Neural cell (in vitro differentiated cells): ENCODE data around the gene CCDC158. TPM values are rescaled to one million over a fixed set of nuclear protein-coding genes. Genes with fewer than 3 reads are reported as not detected.

ENCODE experiments used
- H2AFZ ChIP-seq: fragments of 200-600, 300-800 bp; sonication (generic), shearing (Covaris generic); 2 replicates; pipeline ENCODE4 v1.6.0; 2014; ENCODE audit warnings: low read depth, mild to moderate bottlenecking, antibody characterized with exemption, low read length, moderate library complexity
- H3F3A ChIP-seq: fragments of 200-600 bp; shearing (Covaris generic); 2 replicates; pipeline ENCODE4 v1.6.1; 2016; ENCODE audit warnings: mild to moderate bottlenecking, moderate library complexity, mixed read lengths, antibody characterized with exemption, low read length; ENCODE audit not compliant: insufficient read depth, poor library complexity, severe bottlenecking
- H3K27ac ChIP-seq: fragments of 200-600, 300-800 bp; sonication (generic), shearing (Covaris generic); 2 replicates; pipeline ENCODE4 v1.5.1; 2014; ENCODE audit warnings: mild to moderate bottlenecking, low read length, moderate library complexity
- H3K27me3 ChIP-seq: fragments of 300-800, 200-600 bp; sonication (generic), shearing (Covaris generic); 2 replicates; pipeline ENCODE4 v1.6.0; 2014; ENCODE audit warnings: mild to moderate bottlenecking, low read depth, low read length, moderate library complexity; ENCODE audit not compliant: insufficient read depth
- H3K36me3 ChIP-seq: fragments of 300-800, 200-600 bp; sonication (generic), shearing (Covaris generic); 2 replicates; pipeline ENCODE4 v1.5.1; 2014; ENCODE audit warnings: mild to moderate bottlenecking, antibody characterized with exemption, low read length, moderate library complexity; ENCODE audit not compliant: insufficient read depth
- H3K4me2 ChIP-seq: fragments of 300-800, 200-600 bp; sonication (generic), shearing (Covaris generic); 2 replicates; pipeline ENCODE4 v1.6.0; 2014; ENCODE audit warnings: mild to moderate bottlenecking, low read length
- H3K4me3 ChIP-seq: fragments of 300-800, 200-600 bp; sonication (generic), shearing (Covaris generic); 2 replicates; pipeline ENCODE4 v1.5.1; 2014; ENCODE audit warnings: mild to moderate bottlenecking, low read length, moderate library complexity
- H3K79me2 ChIP-seq: fragments of 200-600 bp; shearing (Covaris generic); replicated peaks from 2 replicates; pipeline ENCODE4 v1.6.0; 2014; ENCODE audit warnings: mild to moderate bottlenecking, low read length, moderate library complexity; ENCODE audit not compliant: insufficient read depth
- H3K9ac ChIP-seq: fragments of 300-800, 200-600 bp; sonication (generic), shearing (Covaris generic); 2 replicates; pipeline ENCODE4 v1.6.1; 2016; ENCODE audit warnings: mild to moderate bottlenecking, low read length, mixed read lengths
- H3K9me2 ChIP-seq: fragments of 200-600 bp; shearing (Covaris generic); 2 replicates; pipeline ENCODE4 v1.6.1; 2016; ENCODE audit warnings: mild to moderate bottlenecking, low read length, mixed read lengths; ENCODE audit not compliant: insufficient read depth
- H3K9me3 ChIP-seq: fragments of 200-600, 300-800 bp; sonication (generic), shearing (Covaris generic); 2 replicates; pipeline ENCODE4 v1.6.1; 2016; ENCODE audit warnings: mild to moderate bottlenecking, mixed run types, low read length, moderate library complexity, mixed read lengths
- H4K20me1 ChIP-seq: fragments of 200-600 bp; shearing (Covaris generic); 2 replicates; pipeline ENCODE4 v1.6.1; 2016; ENCODE audit warnings: mild to moderate bottlenecking, mixed run types; ENCODE audit not compliant: insufficient read depth
- CTCF ChIP-seq: fragments of 450-650 bp; IDR thresholded peaks from 2 replicates; pipeline ENCODE4 v1.5.1; 2014; ENCODE audit warnings: antibody characterized with exemption, mild to moderate bottlenecking, moderate library complexity; ENCODE audit not compliant: poor library complexity, severe bottlenecking
- EP300 ChIP-seq: fragments of 450-650 bp; conservative IDR thresholded peaks from 2 replicates; pipeline ENCODE4 v1.6.1; 2014; ENCODE audit warnings: antibody characterized with exemption, mild to moderate bottlenecking, moderate library complexity; ENCODE audit not compliant: poor library complexity, severe bottlenecking
- EZH2 ChIP-seq: fragments of 200-600, 300-800 bp; shearing (Covaris generic), sonication (generic); IDR thresholded peaks from 2 replicates; pipeline ENCODE4 v1.6.1; 2014; ENCODE audit warnings: antibody characterized with exemption, low read length, borderline replicate concordance, mild to moderate bottlenecking; ENCODE audit not compliant: insufficient read depth, poor library complexity, severe bottlenecking
- MXI1 ChIP-seq: fragments of 450-650 bp; conservative IDR thresholded peaks from 2 replicates; pipeline ENCODE4 v1.6.1; 2014; ENCODE audit warnings: antibody characterized with exemption, mild to moderate bottlenecking; ENCODE audit not compliant: poor library complexity, severe bottlenecking
- POLR2AphosphoS5 ChIP-seq: IDR thresholded peaks from 2 replicates; pipeline ENCODE4 v1.6.1; 2012
- RAD21 ChIP-seq: fragments of 450-650 bp; conservative IDR thresholded peaks from 2 replicates; pipeline ENCODE4 v1.6.1; 2014; ENCODE audit warnings: antibody characterized with exemption, mild to moderate bottlenecking, moderate library complexity
- SMC3 ChIP-seq: fragments of 450-650 bp; conservative IDR thresholded peaks from 2 replicates; pipeline ENCODE4 v1.6.1; 2014; ENCODE audit warnings: antibody characterized with exemption, mild to moderate bottlenecking, moderate library complexity; ENCODE audit not compliant: poor library complexity
- TAF1 ChIP-seq: IDR thresholded peaks from 2 replicates; pipeline ENCODE4 v1.6.1; 2012; ENCODE audit warnings: low read depth
- polyA plus RNA-seq: library from polyadenylated mRNA; depleted of rRNA; stranded (reverse); fragments of >200 nt; gene quantifications from 2 replicates; pipeline ENCODE4 v1.2.3, GENCODE V29; 2014
- TF ChIP-seq, protein P1 (sequence below): IDR thresholded peaks from 2 replicates; pipeline ENCODE4 v1.6.1; 2012; ENCODE audit warnings: borderline replicate concordance

The CCDC158 gene
- polyA plus RNA-seq, 1 donor from 2014 or later = not detected

DNA sequence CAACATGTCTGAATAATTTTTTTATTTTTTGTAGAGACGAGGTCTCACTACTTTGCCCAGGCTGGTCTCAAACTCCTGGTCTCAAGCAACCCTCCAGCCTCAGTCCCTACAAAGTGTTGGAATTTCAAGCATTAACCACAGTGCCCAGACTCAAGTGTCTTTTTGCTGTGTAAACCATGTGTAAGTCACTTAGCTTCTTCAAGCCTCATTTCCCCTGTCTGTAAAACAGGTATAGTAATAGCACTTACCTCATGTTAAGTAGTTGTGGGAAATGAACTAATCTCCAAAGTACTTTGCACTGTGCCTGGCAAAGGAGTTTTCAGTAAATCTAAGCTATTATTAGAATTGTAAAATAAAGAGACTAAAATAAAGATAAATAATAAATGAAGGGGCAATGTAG lies 78.8 kb downstream of the CCDC158 start:
- no peaks in the 10 kb centered on the region for H3K9me2 ChIP-seq

GRCh38 chr4:76341063-76341462 lies 79.9 kb downstream of the CCDC158 start:
- Histone ChIP-seq H4K20me1 (no peaks in the 10 kb centered on the region), H3K27ac (no peak overlapping the region), H3K4me3 (no peak overlapping the region), H3K9me2 (no peaks in the 10 kb centered on the region), H3K9ac (no peak overlapping the region), H2AFZ (no peak overlapping the region), H3K36me3 (no peaks in the 10 kb centered on the region), H3K27me3 (no peaks in the 10 kb centered on the region), H3K9me3 (no peaks in the 10 kb centered on the region), H3K4me2 (no peak overlapping the region), H3F3A (no peaks in the 10 kb centered on the region), H3K79me2 (no peaks in the 10 kb centered on the region)
- TF ChIP-seq EP300 = no peak
- TF ChIP-seq CTCF = no peak
- TF ChIP-seq, protein P1, sequence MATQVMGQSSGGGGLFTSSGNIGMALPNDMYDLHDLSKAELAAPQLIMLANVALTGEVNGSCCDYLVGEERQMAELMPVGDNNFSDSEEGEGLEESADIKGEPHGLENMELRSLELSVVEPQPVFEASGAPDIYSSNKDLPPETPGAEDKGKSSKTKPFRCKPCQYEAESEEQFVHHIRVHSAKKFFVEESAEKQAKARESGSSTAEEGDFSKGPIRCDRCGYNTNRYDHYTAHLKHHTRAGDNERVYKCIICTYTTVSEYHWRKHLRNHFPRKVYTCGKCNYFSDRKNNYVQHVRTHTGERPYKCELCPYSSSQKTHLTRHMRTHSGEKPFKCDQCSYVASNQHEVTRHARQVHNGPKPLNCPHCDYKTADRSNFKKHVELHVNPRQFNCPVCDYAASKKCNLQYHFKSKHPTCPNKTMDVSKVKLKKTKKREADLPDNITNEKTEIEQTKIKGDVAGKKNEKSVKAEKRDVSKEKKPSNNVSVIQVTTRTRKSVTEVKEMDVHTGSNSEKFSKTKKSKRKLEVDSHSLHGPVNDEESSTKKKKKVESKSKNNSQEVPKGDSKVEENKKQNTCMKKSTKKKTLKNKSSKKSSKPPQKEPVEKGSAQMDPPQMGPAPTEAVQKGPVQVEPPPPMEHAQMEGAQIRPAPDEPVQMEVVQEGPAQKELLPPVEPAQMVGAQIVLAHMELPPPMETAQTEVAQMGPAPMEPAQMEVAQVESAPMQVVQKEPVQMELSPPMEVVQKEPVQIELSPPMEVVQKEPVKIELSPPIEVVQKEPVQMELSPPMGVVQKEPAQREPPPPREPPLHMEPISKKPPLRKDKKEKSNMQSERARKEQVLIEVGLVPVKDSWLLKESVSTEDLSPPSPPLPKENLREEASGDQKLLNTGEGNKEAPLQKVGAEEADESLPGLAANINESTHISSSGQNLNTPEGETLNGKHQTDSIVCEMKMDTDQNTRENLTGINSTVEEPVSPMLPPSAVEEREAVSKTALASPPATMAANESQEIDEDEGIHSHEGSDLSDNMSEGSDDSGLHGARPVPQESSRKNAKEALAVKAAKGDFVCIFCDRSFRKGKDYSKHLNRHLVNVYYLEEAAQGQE = no peak

More for the DNA sequence above, 78.8 kb downstream of the CCDC158 start:
- H3K9me3 ChIP-seq = no peaks in the 10 kb centered on the region
- no peak overlapping the region for H3K9ac ChIP-seq
- H3K36me3 ChIP-seq = no peaks in the 10 kb centered on the region
- TF ChIP-seq EP300 = no peak
- TF ChIP-seq TAF1 = no peak
- TF ChIP-seq, protein P1 = no peak
- TF ChIP-seq MXI1 = no peak
- no peak for TF ChIP-seq EZH2
- no peak for TF ChIP-seq POLR2AphosphoS5
- no peak for TF ChIP-seq SMC3
- no peak for TF ChIP-seq CTCF
- TF ChIP-seq RAD21 = no peak
- H3K27me3 ChIP-seq = no peaks in the 10 kb centered on the region
- H3K79me2 ChIP-seq = no peaks in the 10 kb centered on the region
- no peak overlapping the region for H2AFZ ChIP-seq
- no peak overlapping the region for H3K4me3 ChIP-seq
- H3F3A ChIP-seq = no peaks in the 10 kb centered on the region
- H3K4me2 ChIP-seq = no peak overlapping the region
- no peaks in the 10 kb centered on the region for H4K20me1 ChIP-seq
- H3K27ac ChIP-seq = no peak overlapping the region
